Osteocyte (in vitro differentiated cells): ENCODE measurements around the gene CTDNEP1. TPM values are rescaled to one million over a fixed set of nuclear protein-coding genes. Genes with fewer than 3 reads are reported as not detected.

Experiments
- DNase-seq: peaks from one replicate; pipeline ENCODE4 v3.0.0; 2021; ENCODE audit warnings: mixed read lengths; ENCODE audit not compliant: unreplicated experiment; ENCODE audit errors: extremely low spot score
- H3K27ac Mint-ChIP-seq: one replicate; pipeline ENCODE4 v1.8.0; 2021; ENCODE audit warnings: mild to moderate bottlenecking, mixed read lengths; ENCODE audit not compliant: unreplicated experiment
- H3K27me3 Mint-ChIP-seq: one replicate; pipeline ENCODE4 v1.8.0; 2021; ENCODE audit warnings: mixed read lengths; ENCODE audit not compliant: unreplicated experiment
- H3K36me3 Mint-ChIP-seq: one replicate; pipeline ENCODE4 v1.8.0; 2021; ENCODE audit warnings: mixed read lengths; ENCODE audit not compliant: unreplicated experiment
- H3K4me1 Mint-ChIP-seq: one replicate; pipeline ENCODE4 v1.8.0; 2021; ENCODE audit warnings: mixed read lengths; ENCODE audit not compliant: unreplicated experiment
- H3K4me3 Mint-ChIP-seq: one replicate; pipeline ENCODE4 v1.8.0; 2021; ENCODE audit warnings: mild to moderate bottlenecking, moderate library complexity, mixed read lengths; ENCODE audit not compliant: unreplicated experiment
- H3K9me3 Mint-ChIP-seq: one replicate; pipeline ENCODE4 v1.8.0; 2021; ENCODE audit warnings: mixed read lengths; ENCODE audit not compliant: unreplicated experiment
- microRNA-seq: library from miRNA; unstranded; fragments of <30 nt; microRNA quantifications from one replicate; pipeline ENCODE4 v1.1.0, GENCODE V29; 2020; ENCODE audit not compliant: unreplicated experiment
- total RNA-seq: library from RNA; stranded (reverse); gene quantifications from 2 replicates; pipeline ENCODE4 v1.2.1, GENCODE V29; 2021
- TF ChIP-seq, protein P1 (sequence below): fragments of 200-600 bp; sonication (generic); IDR thresholded peaks from 2 replicates; pipeline ENCODE4 v1.5.0; 2021; ENCODE audit warnings: antibody characterized with exemption, mild to moderate bottlenecking, moderate library complexity

The CTDNEP1 gene
- total RNA-seq, 1 donor from 2014 or later: 145 TPM

DNA sequence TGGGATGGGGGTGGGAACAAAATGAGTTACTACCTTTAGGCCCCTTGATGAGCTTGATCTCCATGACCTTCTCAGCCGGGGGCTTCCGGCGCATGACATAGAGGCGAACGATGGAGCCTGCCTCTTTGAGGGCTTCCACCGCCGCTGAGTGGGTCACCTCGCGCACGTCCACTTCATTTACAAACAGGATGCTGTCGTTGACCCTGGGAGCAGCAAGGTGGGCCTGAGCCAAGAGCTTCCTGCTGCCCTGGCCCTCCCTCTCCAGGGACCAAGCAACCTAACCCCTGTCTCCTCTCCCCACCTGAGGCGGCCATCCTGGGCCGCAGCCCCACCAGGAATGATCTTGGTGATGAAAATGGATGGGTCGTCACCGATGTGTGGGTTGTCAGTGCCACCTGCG is 48.1 kb downstream of the CTDNEP1 start:
- H3K27ac Mint-ChIP-seq: no peak overlapping the region
- DNase-seq: no peak

DNA sequence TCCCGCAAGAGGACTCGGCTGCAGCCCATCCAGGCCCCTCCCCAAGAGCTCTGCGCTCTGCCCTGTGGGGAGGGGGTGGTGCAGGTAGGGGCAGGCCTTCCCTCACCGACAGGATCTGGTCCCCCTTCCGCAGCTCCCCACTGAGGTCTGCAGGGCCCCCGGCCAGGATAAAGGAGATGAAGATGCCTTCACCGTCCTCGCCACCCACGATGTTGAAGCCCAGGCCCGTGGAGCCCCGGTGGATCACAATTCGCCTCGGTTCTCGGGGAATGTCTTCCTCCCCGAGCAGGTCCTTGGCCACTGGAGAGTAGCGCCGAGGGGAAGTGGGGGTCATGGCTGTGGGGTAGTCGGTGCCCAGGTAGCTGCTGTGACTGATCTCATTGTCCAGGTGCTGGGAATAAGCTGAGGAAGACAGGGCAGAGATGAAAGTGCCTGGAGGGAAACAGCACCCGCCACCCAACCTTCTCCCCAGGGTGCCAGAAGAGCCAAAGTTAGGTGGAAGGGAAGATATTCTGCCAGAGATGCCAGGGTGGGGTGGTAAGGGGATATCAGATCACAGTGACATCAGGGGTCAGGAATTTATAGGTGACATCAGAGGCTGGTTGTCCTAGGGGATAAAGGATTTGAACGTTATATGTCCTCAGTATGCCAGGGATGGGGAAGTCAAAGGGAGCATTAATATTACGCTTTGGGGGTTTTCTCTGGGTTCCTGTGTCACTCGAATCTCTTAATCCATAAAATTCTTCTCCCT is 54.7 kb downstream of the CTDNEP1 start:
- Mint-ChIP-seq H3K27me3 (no peaks in the 10 kb centered on the region), H3K4me1 (no peaks in the 10 kb centered on the region), H3K27ac (no peak overlapping the region), H3K4me3 (no peak overlapping the region), H3K9me3 (no peaks in the 10 kb centered on the region), H3K36me3 (peaks cover 21% of the 10 kb centered on the region)
- TF ChIP-seq, protein P1, sequence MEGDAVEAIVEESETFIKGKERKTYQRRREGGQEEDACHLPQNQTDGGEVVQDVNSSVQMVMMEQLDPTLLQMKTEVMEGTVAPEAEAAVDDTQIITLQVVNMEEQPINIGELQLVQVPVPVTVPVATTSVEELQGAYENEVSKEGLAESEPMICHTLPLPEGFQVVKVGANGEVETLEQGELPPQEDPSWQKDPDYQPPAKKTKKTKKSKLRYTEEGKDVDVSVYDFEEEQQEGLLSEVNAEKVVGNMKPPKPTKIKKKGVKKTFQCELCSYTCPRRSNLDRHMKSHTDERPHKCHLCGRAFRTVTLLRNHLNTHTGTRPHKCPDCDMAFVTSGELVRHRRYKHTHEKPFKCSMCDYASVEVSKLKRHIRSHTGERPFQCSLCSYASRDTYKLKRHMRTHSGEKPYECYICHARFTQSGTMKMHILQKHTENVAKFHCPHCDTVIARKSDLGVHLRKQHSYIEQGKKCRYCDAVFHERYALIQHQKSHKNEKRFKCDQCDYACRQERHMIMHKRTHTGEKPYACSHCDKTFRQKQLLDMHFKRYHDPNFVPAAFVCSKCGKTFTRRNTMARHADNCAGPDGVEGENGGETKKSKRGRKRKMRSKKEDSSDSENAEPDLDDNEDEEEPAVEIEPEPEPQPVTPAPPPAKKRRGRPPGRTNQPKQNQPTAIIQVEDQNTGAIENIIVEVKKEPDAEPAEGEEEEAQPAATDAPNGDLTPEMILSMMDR: no peak
- DNase-seq: no peak

More for the DNA sequence above, 48.1 kb downstream of the CTDNEP1 start:
- Mint-ChIP-seq H3K36me3 (peaks cover 13% of the 10 kb centered on the region), H3K4me1 (peaks cover 16% of the 10 kb centered on the region), H3K4me3 (no peak overlapping the region), H3K9me3 (no peaks in the 10 kb centered on the region), H3K27me3 (no peaks in the 10 kb centered on the region)
- TF ChIP-seq, protein P1: no peak

GRCh38 chr17:7195971-7196370 is 55.6 kb downstream of the CTDNEP1 start:
- TF ChIP-seq, protein P1: no peak
- no peaks in the 10 kb centered on the region for H3K4me1 Mint-ChIP-seq
- H3K27me3 Mint-ChIP-seq: no peaks in the 10 kb centered on the region
- no peak overlapping the region for H3K4me3 Mint-ChIP-seq
- no peak for DNase-seq
- peaks cover 19% of the 10 kb centered on the region for H3K36me3 Mint-ChIP-seq
- H3K9me3 Mint-ChIP-seq: no peaks in the 10 kb centered on the region
- no peak overlapping the region for H3K27ac Mint-ChIP-seq

Small RNA genes within 50 kb of the gene (microRNA-seq; reads per million reads assigned to microRNA genes)
- 1,592 reads per million, percentile 83 among the genes with 10 or more reads in this experiment for gene MIR324

Other genes starting within 250 kb of the CTDNEP1 start
- 255 and 269 TPM in 2 replicates for gene RNASEK, start 239.1 kb downstream of the CTDNEP1 start, total RNA-seq
- gene BCL6B, start 228.7 kb downstream of the CTDNEP1 start, total RNA-seq: not detected in 2 replicates
- gene SLC16A13, start 215.7 kb downstream of the CTDNEP1 start, total RNA-seq: 4.4 and 7.9 TPM in 2 replicates
- gene SLC16A11, start 207.6 kb downstream of the CTDNEP1 start, total RNA-seq: 0.57 and 0.75 TPM in 2 replicates
- not detected in 2 replicates for gene CLEC10A, start 171.5 kb downstream of the CTDNEP1 start, total RNA-seq
- not detected in 2 replicates for gene ASGR2, start 136.9 kb downstream of the CTDNEP1 start, total RNA-seq
- gene ASGR1, start 72.4 kb downstream of the CTDNEP1 start, total RNA-seq: 1.6 and 2.4 TPM in 2 replicates
- 32.6 and 38.5 TPM in 2 replicates for gene DLG4, start 31.9 kb downstream of the CTDNEP1 start, total RNA-seq
- 302 and 354 TPM in 2 replicates for gene ACADVL, start 31.8 kb downstream of the CTDNEP1 start, total RNA-seq
- 87.7 and 99.7 TPM in 2 replicates for gene DVL2, start 17.2 kb downstream of the CTDNEP1 start, total RNA-seq
- gene PHF23, start 12.3 kb downstream of the CTDNEP1 start, total RNA-seq: 51.6 and 54.7 TPM in 2 replicates
- 642 TPM in 2 replicates for gene GABARAP, start 9.3 kb downstream of the CTDNEP1 start, total RNA-seq
- gene ELP5, start 481 bp upstream of the CTDNEP1 start, total RNA-seq: 30.2 and 37.6 TPM in 2 replicates
- gene CLDN7, start 10.7 kb upstream of the CTDNEP1 start, total RNA-seq: 0.27 and 0.89 TPM in 2 replicates
- gene SLC2A4, start 30.0 kb upstream of the CTDNEP1 start, total RNA-seq: 0.59 and 0.63 TPM in 2 replicates
- gene YBX2, start 42.9 kb upstream of the CTDNEP1 start, total RNA-seq: 0.40 TPM in 1 of 2 replicates, not detected in the other
- gene EIF5A, start 55.9 kb upstream of the CTDNEP1 start, total RNA-seq: 352 and 359 TPM in 2 replicates
- 54.9 and 61.9 TPM in 2 replicates for gene GPS2, start 63.6 kb upstream of the CTDNEP1 start, total RNA-seq
- gene NEURL4, start 77.6 kb upstream of the CTDNEP1 start, total RNA-seq: 38.0 and 45.1 TPM in 2 replicates
- 2.0 and 4.2 TPM in 2 replicates for gene ACAP1, start 84.8 kb upstream of the CTDNEP1 start, total RNA-seq
- gene KCTD11, start 100.4 kb upstream of the CTDNEP1 start, total RNA-seq: 12.7 and 13.3 TPM in 2 replicates
- gene TMEM95, start 103.4 kb upstream of the CTDNEP1 start, total RNA-seq: not detected in 2 replicates
- gene TNK1, start 129.4 kb upstream of the CTDNEP1 start, total RNA-seq: not detected in 2 replicates
- 73.9 and 81.4 TPM in 2 replicates for gene PLSCR3, start 142.8 kb upstream of the CTDNEP1 start, total RNA-seq
- 40.7 and 45.9 TPM in 2 replicates for gene TMEM256, start 152.4 kb upstream of the CTDNEP1 start, total RNA-seq
- gene NLGN2, start 156.1 kb upstream of the CTDNEP1 start, total RNA-seq: 53.8 and 56.8 TPM in 2 replicates
- gene SPEM1, start 168.6 kb upstream of the CTDNEP1 start, total RNA-seq: not detected in 2 replicates
- not detected in 2 replicates for gene SPEM2, start 173.9 kb upstream of the CTDNEP1 start, total RNA-seq
- gene SPEM3, start 177.1 kb upstream of the CTDNEP1 start, total RNA-seq: not detected in 2 replicates
- 6.4 and 6.7 TPM in 2 replicates for gene TMEM102, start 183.7 kb upstream of the CTDNEP1 start, total RNA-seq
- 1.3 and 1.5 TPM in 2 replicates for gene FGF11, start 187.8 kb upstream of the CTDNEP1 start, total RNA-seq
- gene CHRNB1, start 193.3 kb upstream of the CTDNEP1 start, total RNA-seq: 9.3 and 11.0 TPM in 2 replicates
- gene ZBTB4, start 227.9 kb upstream of the CTDNEP1 start, total RNA-seq: 47.9 and 49.7 TPM in 2 replicates
- gene SLC35G6, start 229.7 kb upstream of the CTDNEP1 start, total RNA-seq: not detected in 2 replicates
- gene POLR2A, start 232.6 kb upstream of the CTDNEP1 start, total RNA-seq: 148 and 149 TPM in 2 replicates